K562 (cell line): ENCODE measurements around the gene SLC25A36. TPM values are rescaled to one million over a fixed set of nuclear protein-coding genes. Genes with fewer than 3 reads are reported as not detected.

ENCODE experiments used
- CREM ChIP-seq: IDR thresholded peaks from 2 replicates; pipeline ENCODE4 v1.6.1; 2014; ENCODE audit warnings: antibody characterized with exemption, low read depth
- CXXC5 ChIP-seq: fragments of 250-450 bp; sonication (Bioruptor Pico); IDR thresholded peaks from 2 replicates; pipeline ENCODE4 v1.8.0; 2022; ENCODE audit warnings: inconsistent platforms, mild to moderate bottlenecking, moderate library complexity
- ELF1 ChIP-seq: fragments of 200-800 bp; sonication (Bioruptor generic); IDR thresholded peaks from 2 replicates; pipeline ENCODE4 v1.6.1; 2016; ENCODE audit warnings: missing genetic modification characterization, missing compliant biosample characterization
- ERF ChIP-seq: fragments of 450-650 bp; formaldehyde crosslinking; IDR thresholded peaks from 2 replicates; pipeline ENCODE4 v1.4.0; 2020; ENCODE audit warnings: mild to moderate bottlenecking, mixed read lengths
- GATAD2B ChIP-seq: fragments of 450-650 bp; IDR thresholded peaks from 2 replicates; pipeline ENCODE4 v1.6.1; 2017; ENCODE audit warnings: mild to moderate bottlenecking, borderline replicate concordance
- MAZ ChIP-seq, 2 experiments: fragments of 450-650 bp in 1 of 2; sonication (generic) in 1 of 2; formaldehyde crosslinking; IDR thresholded peaks in 1 of 2; conservative IDR thresholded peaks in 1 of 2; 2 replicates each; pipeline versions ENCODE4 v1.4.0 to v1.5.0; 2020; ENCODE audit warnings: mild to moderate bottlenecking in 1 of 2, missing genetic modification reagents in 1 of 2
- NCOA2 ChIP-seq, 2 experiments: fragments of 450-650 bp; IDR thresholded peaks; 2 replicates each; pipeline ENCODE4 v1.6.1; 2018; ENCODE audit warnings: mild to moderate bottlenecking in 2 of 2, moderate library complexity in 1 of 2; ENCODE audit not compliant: partially characterized antibody in 2 of 2
- NFRKB ChIP-seq: fragments of 450-650 bp; IDR thresholded peaks from 2 replicates; pipeline ENCODE4 v1.6.1; 2016; ENCODE audit warnings: low read depth
- POLR2AphosphoS5 ChIP-seq: IDR thresholded peaks from 2 replicates; pipeline ENCODE4 v1.6.1; 2011; ENCODE audit warnings: mild to moderate bottlenecking, low read depth, low read length, moderate library complexity; ENCODE audit not compliant: control insufficient read depth, insufficient read depth
- RB1 ChIP-seq: fragments of 450-650 bp; IDR thresholded peaks from 2 replicates; pipeline ENCODE4 v1.6.1; 2017; ENCODE audit warnings: low read depth, mild to moderate bottlenecking
- RFX5 ChIP-seq: IDR thresholded peaks from 2 replicates; pipeline ENCODE4 v1.6.1; 2011; ENCODE audit warnings: low read depth, mild to moderate bottlenecking, improper control_type of control experiment, low read length
- TEAD1 ChIP-seq, 2 experiments: fragments of 450-650 bp in 1 of 2; sonication (generic) in 1 of 2; formaldehyde crosslinking; IDR thresholded peaks; 2 replicates each; pipeline versions ENCODE4 v1.4.0 to v1.8.0; 2020 to 2022; ENCODE audit warnings: mild to moderate bottlenecking in 2 of 2, missing genetic modification reagents in 1 of 2
- ZFPM2 ChIP-seq: fragments of 250-450 bp; sonication (Bioruptor Pico); IDR thresholded peaks from 2 replicates; pipeline ENCODE4 v1.5.1; 2022; ENCODE audit warnings: mild to moderate bottlenecking
- ZNF24 ChIP-seq: fragments of 450-650 bp; IDR thresholded peaks from 2 replicates; pipeline ENCODE4 v1.6.1; 2016
- polyA plus RNA-seq, 8 experiments: library from polyadenylated mRNA; depleted of rRNA in 4 of 8; stranded (reverse) in 5 of 8; unstranded in 3 of 8; fragments of >200 nt; fragmentation: Nextera tagmentation in 2 of 8; fragmentation: Illumina TruSeq in 1 of 8; extraction: Ambion mirVana in 2 of 8; extraction: Trizol in 1 of 8; gene quantifications; 2 replicates each; pipeline versions ENCODE4 v1.2.1 to v1.2.3, GENCODE V29; 2011 to 2014; ENCODE audit warnings: inconsistent platforms in 1 of 8, missing spikeins in 1 of 8
- total RNA-seq, 7 experiments: library from RNA; depleted of rRNA in 6 of 7; stranded (reverse); fragments of >200 nt in 6 of 7; fragmentation: Illumina TruSeq in 2 of 7; extraction: Trizol in 2 of 7; gene quantifications; 2 replicates each; pipeline versions ENCODE4 v1.2.1 to v1.2.3, GENCODE V29; 2011 to 2021; ENCODE audit warnings: low replicate concordance in 1 of 7
- TF ChIP-seq, protein P1 (sequence below), 2 experiments: fragments of 450-650 bp; conservative IDR thresholded peaks; 2 replicates each; pipeline ENCODE4 v1.6.1; 2017; ENCODE audit warnings: mild to moderate bottlenecking in 2 of 2, moderate library complexity in 2 of 2
- TF ChIP-seq, protein P2 (sequence below): sonication (generic); formaldehyde crosslinking; IDR thresholded peaks from 2 replicates; pipeline ENCODE4 v1.8.0; 2022; ENCODE audit warnings: missing genetic modification reagents, mild to moderate bottlenecking, borderline replicate concordance
- TF ChIP-seq, protein P3 (sequence below): sonication (generic); formaldehyde crosslinking; IDR thresholded peaks from 2 replicates; pipeline ENCODE4 v1.8.0; 2022; ENCODE audit warnings: mild to moderate bottlenecking, missing genetic modification reagents
- TF ChIP-seq, protein P4 (sequence below): fragments of 450-650 bp; IDR thresholded peaks from 2 replicates; pipeline ENCODE4 v1.6.1; 2016

SLC25A36 gene
- total and polyA plus RNA-seq, 9 of the 15 experiments (the other 6 are each of a cell fraction or from before 2014, with no cell fraction given), result 12.0 to 95.3 (median 43.3) TPM

DNA sequence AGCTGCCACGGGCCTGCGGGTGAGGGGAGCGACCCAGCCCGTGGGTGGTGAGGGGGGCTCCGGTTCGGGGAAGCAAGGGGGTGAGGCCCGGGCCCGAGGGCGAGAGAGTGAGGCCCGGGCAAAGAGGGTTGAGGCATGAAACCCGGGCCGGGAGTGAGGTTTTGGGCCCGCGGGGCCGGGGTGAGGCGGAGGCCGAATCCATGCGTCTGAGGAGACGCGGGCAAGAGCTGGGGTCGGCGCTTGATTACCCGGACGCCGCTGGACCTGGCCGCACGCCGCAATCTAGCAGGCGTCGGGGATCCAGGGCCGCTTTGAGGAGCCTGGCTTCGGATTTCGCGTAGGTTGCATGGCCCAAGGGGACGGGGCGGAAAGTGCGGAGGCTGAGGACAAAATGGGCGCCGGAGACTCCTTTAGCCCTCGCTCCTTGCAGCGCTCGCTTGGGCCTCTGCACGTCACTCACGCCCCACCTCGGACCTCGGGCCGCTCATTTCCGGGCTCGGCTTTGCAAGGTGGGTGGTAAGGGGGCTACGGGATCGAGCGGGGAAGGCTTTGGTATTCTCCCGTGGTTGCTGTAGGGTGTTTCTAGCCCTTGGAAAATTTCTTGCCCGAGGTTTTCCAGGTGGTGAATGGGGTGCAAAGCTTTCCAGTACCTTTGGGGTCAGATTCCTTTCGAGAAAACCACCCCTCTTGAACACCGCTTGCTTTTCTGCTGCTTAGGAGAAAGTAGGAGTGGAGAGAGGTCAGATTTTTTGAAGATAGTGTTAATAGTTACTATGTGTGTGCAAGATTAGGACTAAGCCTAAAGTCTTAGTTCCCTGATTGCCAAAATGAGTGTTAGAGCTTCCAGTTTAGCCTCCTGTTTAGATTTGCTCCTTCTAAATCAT, 827 bp downstream of the SLC25A36 start (continued):
- TF ChIP-seq NCOA2 (IDR thresholded peaks at IDR 0.05; ENCODE audit: partially characterized antibody in 2 of 2) (no peak), CXXC5 (CRISPR knock-in tag) (peak; percentile 16), RB1 (peak; percentile 30; the same call in 1 of the 2 replicates), ZNF24 (0 out of 2 replicates have a peak, but pooled peaks have one; percentile 18), ZFPM2 (0 out of 2 replicates have a peak, but pooled peaks have one; percentile 62), MAZ (CRISPR knock-in tag; conservative IDR thresholded peaks at IDR 0.05 in 1 of 2, IDR thresholded peaks at IDR 0.05 in 1 of 2) (peak in 1 of 2 experiments; percentile 43; a peak in 1 of 4 replicates), CREM (peak; percentile 76), NFRKB (peak; percentile 72; the same call in 1 of the 2 replicates), TEAD1 (CRISPR knock-in tag; IDR thresholded peaks at IDR 0.05) (0 out of 4 replicates have a peak, but pooled peaks of 1 of the 2 experiments have one; percentile 7), ELF1 (tag) (peak; percentile 65), RFX5 (no peak), ERF (CRISPR knock-in tag) (0 out of 2 replicates have a peak, but pooled peaks have one; percentile 62), GATAD2B (0 out of 2 replicates have a peak, but pooled peaks have one; percentile 31), POLR2AphosphoS5 (0 out of 2 replicates have a peak, but pooled peaks have one; percentile 10)
- TF ChIP-seq, protein P1, sequence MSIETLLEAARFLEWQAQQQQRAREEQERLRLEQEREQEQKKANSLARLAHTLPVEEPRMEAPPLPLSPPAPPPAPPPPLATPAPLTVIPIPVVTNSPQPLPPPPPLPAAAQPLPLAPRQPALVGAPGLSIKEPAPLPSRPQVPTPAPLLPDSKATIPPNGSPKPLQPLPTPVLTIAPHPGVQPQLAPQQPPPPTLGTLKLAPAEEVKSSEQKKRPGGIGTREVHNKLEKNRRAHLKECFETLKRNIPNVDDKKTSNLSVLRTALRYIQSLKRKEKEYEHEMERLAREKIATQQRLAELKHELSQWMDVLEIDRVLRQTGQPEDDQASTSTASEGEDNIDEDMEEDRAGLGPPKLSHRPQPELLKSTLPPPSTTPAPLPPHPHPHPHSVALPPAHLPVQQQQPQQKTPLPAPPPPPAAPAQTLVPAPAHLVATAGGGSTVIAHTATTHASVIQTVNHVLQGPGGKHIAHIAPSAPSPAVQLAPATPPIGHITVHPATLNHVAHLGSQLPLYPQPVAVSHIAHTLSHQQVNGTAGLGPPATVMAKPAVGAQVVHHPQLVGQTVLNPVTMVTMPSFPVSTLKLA (conservative IDR thresholded peaks at IDR 0.05), result 0 out of 4 replicates have a peak, but pooled peaks of 1 of the 2 experiments have one; percentile 9
- TF ChIP-seq, protein P2, sequence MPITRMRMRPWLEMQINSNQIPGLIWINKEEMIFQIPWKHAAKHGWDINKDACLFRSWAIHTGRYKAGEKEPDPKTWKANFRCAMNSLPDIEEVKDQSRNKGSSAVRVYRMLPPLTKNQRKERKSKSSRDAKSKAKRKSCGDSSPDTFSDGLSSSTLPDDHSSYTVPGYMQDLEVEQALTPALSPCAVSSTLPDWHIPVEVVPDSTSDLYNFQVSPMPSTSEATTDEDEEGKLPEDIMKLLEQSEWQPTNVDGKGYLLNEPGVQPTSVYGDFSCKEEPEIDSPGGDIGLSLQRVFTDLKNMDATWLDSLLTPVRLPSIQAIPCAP (CRISPR knock-in tag), result no peak
- TF ChIP-seq, protein P3, sequence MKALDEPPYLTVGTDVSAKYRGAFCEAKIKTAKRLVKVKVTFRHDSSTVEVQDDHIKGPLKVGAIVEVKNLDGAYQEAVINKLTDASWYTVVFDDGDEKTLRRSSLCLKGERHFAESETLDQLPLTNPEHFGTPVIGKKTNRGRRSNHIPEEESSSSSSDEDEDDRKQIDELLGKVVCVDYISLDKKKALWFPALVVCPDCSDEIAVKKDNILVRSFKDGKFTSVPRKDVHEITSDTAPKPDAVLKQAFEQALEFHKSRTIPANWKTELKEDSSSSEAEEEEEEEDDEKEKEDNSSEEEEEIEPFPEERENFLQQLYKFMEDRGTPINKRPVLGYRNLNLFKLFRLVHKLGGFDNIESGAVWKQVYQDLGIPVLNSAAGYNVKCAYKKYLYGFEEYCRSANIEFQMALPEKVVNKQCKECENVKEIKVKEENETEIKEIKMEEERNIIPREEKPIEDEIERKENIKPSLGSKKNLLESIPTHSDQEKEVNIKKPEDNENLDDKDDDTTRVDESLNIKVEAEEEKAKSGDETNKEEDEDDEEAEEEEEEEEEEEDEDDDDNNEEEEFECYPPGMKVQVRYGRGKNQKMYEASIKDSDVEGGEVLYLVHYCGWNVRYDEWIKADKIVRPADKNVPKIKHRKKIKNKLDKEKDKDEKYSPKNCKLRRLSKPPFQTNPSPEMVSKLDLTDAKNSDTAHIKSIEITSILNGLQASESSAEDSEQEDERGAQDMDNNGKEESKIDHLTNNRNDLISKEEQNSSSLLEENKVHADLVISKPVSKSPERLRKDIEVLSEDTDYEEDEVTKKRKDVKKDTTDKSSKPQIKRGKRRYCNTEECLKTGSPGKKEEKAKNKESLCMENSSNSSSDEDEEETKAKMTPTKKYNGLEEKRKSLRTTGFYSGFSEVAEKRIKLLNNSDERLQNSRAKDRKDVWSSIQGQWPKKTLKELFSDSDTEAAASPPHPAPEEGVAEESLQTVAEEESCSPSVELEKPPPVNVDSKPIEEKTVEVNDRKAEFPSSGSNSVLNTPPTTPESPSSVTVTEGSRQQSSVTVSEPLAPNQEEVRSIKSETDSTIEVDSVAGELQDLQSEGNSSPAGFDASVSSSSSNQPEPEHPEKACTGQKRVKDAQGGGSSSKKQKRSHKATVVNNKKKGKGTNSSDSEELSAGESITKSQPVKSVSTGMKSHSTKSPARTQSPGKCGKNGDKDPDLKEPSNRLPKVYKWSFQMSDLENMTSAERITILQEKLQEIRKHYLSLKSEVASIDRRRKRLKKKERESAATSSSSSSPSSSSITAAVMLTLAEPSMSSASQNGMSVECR, result 0 out of 2 replicates have a peak, but pooled peaks have one; percentile 39
- TF ChIP-seq, protein P4, sequence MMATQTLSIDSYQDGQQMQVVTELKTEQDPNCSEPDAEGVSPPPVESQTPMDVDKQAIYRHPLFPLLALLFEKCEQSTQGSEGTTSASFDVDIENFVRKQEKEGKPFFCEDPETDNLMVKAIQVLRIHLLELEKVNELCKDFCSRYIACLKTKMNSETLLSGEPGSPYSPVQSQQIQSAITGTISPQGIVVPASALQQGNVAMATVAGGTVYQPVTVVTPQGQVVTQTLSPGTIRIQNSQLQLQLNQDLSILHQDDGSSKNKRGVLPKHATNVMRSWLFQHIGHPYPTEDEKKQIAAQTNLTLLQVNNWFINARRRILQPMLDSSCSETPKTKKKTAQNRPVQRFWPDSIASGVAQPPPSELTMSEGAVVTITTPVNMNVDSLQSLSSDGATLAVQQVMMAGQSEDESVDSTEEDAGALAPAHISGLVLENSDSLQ, result peak; percentile 95
